SK-N-MC (cell line): Measurements from ENCODE around the gene AGR3.

Experiments used
- EZH2 ChIP-seq: fragments of 200-600 bp; sonication (generic); IDR thresholded peaks from one replicate; pipeline ENCODE4 v1.6.1; 2017; ENCODE audit warnings: antibody characterized with exemption
- FOXP2 ChIP-seq: optimal IDR thresholded peaks from 2 replicates; pipeline ENCODE3; 2011; ENCODE audit warnings: mild to moderate bottlenecking, moderate library complexity; ENCODE audit not compliant: insufficient read depth; ENCODE audit errors: extremely low read length, control extremely low read depth
- POLR2AphosphoS5 ChIP-seq: IDR thresholded peaks from 2 replicates; pipeline ENCODE4 v1.6.1; 2012; ENCODE audit warnings: mild to moderate bottlenecking, low read depth, low read length, borderline replicate concordance

DNA sequence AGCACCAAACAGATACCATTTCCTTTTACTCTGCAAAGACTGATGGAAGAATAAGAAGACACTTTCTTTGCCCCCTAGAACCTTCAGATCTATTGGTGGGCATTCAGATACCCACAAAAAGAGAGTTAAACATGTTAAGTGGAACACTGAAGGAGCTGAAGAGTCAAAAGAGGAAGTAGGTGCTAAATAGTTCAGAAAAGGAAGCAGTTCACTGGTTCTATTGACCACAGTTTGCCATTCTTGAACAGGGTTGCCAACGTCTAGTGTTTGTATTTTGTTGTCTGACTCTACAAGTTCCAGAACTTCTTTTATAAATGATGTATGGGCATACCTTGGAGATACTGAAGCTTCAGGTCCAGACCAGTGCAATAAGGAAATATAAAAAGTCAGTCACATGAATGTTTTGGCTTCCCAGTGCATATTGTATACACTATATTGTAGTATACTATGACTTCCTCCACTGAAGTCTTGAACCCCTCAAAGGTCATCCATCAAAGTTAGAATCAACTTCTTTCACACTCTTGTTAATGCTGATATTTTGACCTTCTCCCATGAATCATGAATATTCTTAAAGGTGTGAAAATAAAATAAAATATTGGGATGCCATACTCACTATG lies 47.5 kb upstream of the AGR3 start:
- TF ChIP-seq POLR2AphosphoS5 (no peak), EZH2 (no peak), FOXP2 (no peak)
